Liver (tissue), 9 donors: ENCODE measurements around the gene PDLIM4. TPM values are rescaled to one million over a fixed set of nuclear protein-coding genes. Genes with fewer than 3 reads are reported as not detected.

Experiments used
- DNase-seq: peaks from one replicate; pipeline ENCODE4 v3.0.0-alpha.2; 2017; ENCODE audit warnings: low spot score
- H3K27ac ChIP-seq, 2 donors: one replicate each; pipeline ENCODE4 v1.7.0; 2013; ENCODE audit warnings: inconsistent platforms in 2 of 2, low read length in 2 of 2, control low read depth in 1 of 2, low read depth in 1 of 2, mild to moderate bottlenecking in 1 of 2
- H3K27me3 ChIP-seq, 4 donors: one replicate each; pipeline versions ENCODE4 v1.6.1 to v1.7.0; 2013; ENCODE audit warnings: low read length in 3 of 4, inconsistent platforms in 1 of 4, mild to moderate bottlenecking in 1 of 4, moderate library complexity in 1 of 4; ENCODE audit not compliant: control insufficient read depth in 4 of 4, insufficient read depth in 4 of 4
- H3K36me3 ChIP-seq, 4 donors: one replicate each; pipeline versions ENCODE4 v1.6.1 to v1.7.0; 2013; ENCODE audit warnings: low read length in 3 of 4, mild to moderate bottlenecking in 3 of 4, low read depth in 1 of 4, moderate library complexity in 1 of 4; ENCODE audit not compliant: control insufficient read depth in 4 of 4, insufficient read depth in 3 of 4
- H3K4me1 ChIP-seq, 4 donors: one replicate each; pipeline versions ENCODE4 v1.6.1 to v1.7.0; 2013; ENCODE audit warnings: low read length in 3 of 4, mild to moderate bottlenecking in 3 of 4, moderate library complexity in 1 of 4; ENCODE audit not compliant: control insufficient read depth in 4 of 4, insufficient read depth in 4 of 4
- H3K4me3 ChIP-seq, 3 donors: one replicate each; pipeline versions ENCODE4 v1.6.1 to v1.7.0; 2013; ENCODE audit warnings: low read length in 3 of 3, control low read depth in 1 of 3, low read depth in 1 of 3, mild to moderate bottlenecking in 1 of 3
- H3K9ac ChIP-seq, 2 donors: one replicate each; pipeline ENCODE4 v1.7.0; 2013; ENCODE audit warnings: low read length in 2 of 2, mild to moderate bottlenecking in 2 of 2, moderate library complexity in 2 of 2, control low read depth in 1 of 2, low read depth in 1 of 2
- H3K9me3 ChIP-seq, 4 donors: one replicate each; pipeline versions ENCODE4 v1.6.1 to v1.7.0; 2013; ENCODE audit warnings: low read length in 3 of 4; ENCODE audit not compliant: control insufficient read depth in 4 of 4
- ATF3 ChIP-seq: IDR thresholded peaks from 2 replicates; pipeline ENCODE4 v1.6.1; 2016; ENCODE audit warnings: antibody characterized with exemption
- CTCF ChIP-seq: fragments of 150-350 bp; IDR thresholded peaks from 2 replicates; pipeline ENCODE4 v1.5.1; 2017; ENCODE audit warnings: improper control_type of control experiment, low read depth, low read length; ENCODE audit not compliant: missing input control
- FOXA1 ChIP-seq: IDR thresholded peaks from 2 replicates; pipeline ENCODE4 v1.6.1; 2016; ENCODE audit warnings: antibody characterized with exemption
- FOXA2 ChIP-seq: IDR thresholded peaks from 2 replicates; pipeline ENCODE4 v1.6.1; 2016; ENCODE audit warnings: antibody characterized with exemption
- GABPA ChIP-seq, 2 donors: IDR thresholded peaks in 1 of 2; conservative IDR thresholded peaks in 1 of 2; 2 replicates each; pipeline ENCODE4 v1.6.1; 2016; ENCODE audit warnings: antibody characterized with exemption in 2 of 2, mild to moderate bottlenecking in 1 of 2, moderate library complexity in 1 of 2
- HNF4A ChIP-seq, 2 donors: conservative IDR thresholded peaks; 2 replicates each; pipeline ENCODE4 v1.6.1; 2016; ENCODE audit warnings: antibody characterized with exemption in 2 of 2, mild to moderate bottlenecking in 2 of 2
- HNF4G ChIP-seq: IDR thresholded peaks from 2 replicates; pipeline ENCODE4 v1.6.1; 2016; ENCODE audit warnings: antibody characterized with exemption
- JUND ChIP-seq, 2 donors: IDR thresholded peaks; 2 replicates each; pipeline ENCODE4 v1.6.1; 2016; ENCODE audit warnings: antibody characterized with exemption in 2 of 2
- MAX ChIP-seq: IDR thresholded peaks from 2 replicates; pipeline ENCODE4 v1.6.1; 2016; ENCODE audit warnings: antibody characterized with exemption
- NR2F2 ChIP-seq: IDR thresholded peaks from 2 replicates; pipeline ENCODE4 v1.6.1; 2016; ENCODE audit warnings: antibody characterized with exemption
- RAD21 ChIP-seq, 2 donors: IDR thresholded peaks; 2 replicates each; pipeline ENCODE4 v1.6.1; 2016; ENCODE audit warnings: antibody characterized with exemption in 2 of 2, mild to moderate bottlenecking in 2 of 2
- REST ChIP-seq: IDR thresholded peaks from 2 replicates; pipeline ENCODE4 v1.6.1; 2016; ENCODE audit warnings: antibody characterized with exemption, mild to moderate bottlenecking
- RXRA ChIP-seq, 2 donors: IDR thresholded peaks; 2 replicates each; pipeline ENCODE4 v1.6.1; 2017 to 2018; ENCODE audit warnings: antibody characterized with exemption in 2 of 2, mild to moderate bottlenecking in 1 of 2
- SP1 ChIP-seq: IDR thresholded peaks from 2 replicates; pipeline ENCODE4 v1.6.1; 2018; ENCODE audit warnings: antibody characterized with exemption, mild to moderate bottlenecking
- TAF1 ChIP-seq: conservative IDR thresholded peaks from 2 replicates; pipeline ENCODE4 v1.6.1; 2016; ENCODE audit warnings: antibody characterized with exemption, mild to moderate bottlenecking
- YY1 ChIP-seq: IDR thresholded peaks from 2 replicates; pipeline ENCODE4 v1.6.1; 2016; ENCODE audit warnings: antibody characterized with exemption, mild to moderate bottlenecking
- ZBTB33 ChIP-seq: IDR thresholded peaks from 2 replicates; pipeline ENCODE4 v1.6.1; 2016; ENCODE audit warnings: antibody characterized with exemption
- WGBS: extraction: QIAGEN DNeasy Blood & Tissue Kit; methylation state at CpG from one replicate; pipeline ENCODE4 v1.1.7; 2013; 5-methylcytosine and 5-hydroxymethylcytosine counted together
- polyA plus RNA-seq, 2 donors: library from polyadenylated mRNA; stranded (reverse) in 1 of 2; unstranded in 1 of 2; fragments of 200-250 nt in 1 of 2; fragments of >200 nt in 1 of 2; fragmentation: Nextera tagmentation in 1 of 2; extraction: Ambion mirVana in 1 of 2; gene quantifications; one replicate each; pipeline versions ENCODE4 v1.2.1 to v1.2.3, GENCODE V29; 2013 to 2015
- total RNA-seq, 2 donors: library from RNA; depleted of rRNA; stranded (reverse); fragments of >200 nt; gene quantifications; one replicate each; pipeline ENCODE4 v1.2.3, GENCODE V29; 2014
- donor health status: healthy.
- donor health status: healthy.
- donor health status: healthy.
- donor health status: healthy.
- donor health status: healthy.

Gene PDLIM4
- total and polyA plus RNA-seq, 4 donors, result 0.25 to 0.93 (median 0.65) TPM

GRCh38 chr5:132277971-132278853, 20.7 kb downstream of the PDLIM4 start:
- 77% methylated on average over 6 of the region's 6 CpGs for WGBS

GRCh38 chr5:132279801-132280200, 22.3 kb downstream of the PDLIM4 start:
- Histone ChIP-seq H3K36me3 (no peaks in the 10 kb centered on the region), H3K9ac (no peak overlapping the region), H3K27ac (no peak overlapping the region), H3K4me1 (peaks cover 0 to 5% (median 0%) of the 10 kb centered on the region in 4 donors), H3K27me3 (no peaks in the 10 kb centered on the region), H3K9me3 (no peaks in the 10 kb centered on the region), H3K4me3 (no peak overlapping the region)
- DNase-seq, result no peak
- no peak for TF ChIP-seq YY1
- no peak for TF ChIP-seq GABPA (IDR thresholded peaks at IDR 0.05 in 1 of 2, conservative IDR thresholded peaks at IDR 0.05 in 1 of 2)
- TF ChIP-seq ZBTB33, result no peak
- TF ChIP-seq ATF3, result no peak
- 95% methylated on average over 3 of the region's 3 CpGs for WGBS

More at GRCh38 chr5:132277971-132278853, 20.7 kb downstream of the PDLIM4 start:
- no peak for DNase-seq
- peaks cover 0 to 8% (median 0%) of the 10 kb centered on the region in 4 donors for H3K4me1 ChIP-seq
- no peak overlapping the region for H3K4me3 ChIP-seq
- no peak overlapping the region for H3K27ac ChIP-seq
- no peaks in the 10 kb centered on the region for H3K36me3 ChIP-seq
- no peaks in the 10 kb centered on the region for H3K9me3 ChIP-seq
- TF ChIP-seq GABPA (IDR thresholded peaks at IDR 0.05 in 1 of 2, conservative IDR thresholded peaks at IDR 0.05 in 1 of 2) (no peak), RXRA (IDR thresholded peaks at IDR 0.05) (peak; percentile 54 to 89), HNF4G (peak; percentile 61), HNF4A (conservative IDR thresholded peaks at IDR 0.05) (peak; percentile 88 to 94), MAX (no peak), SP1 (peak; percentile 54), RAD21 (IDR thresholded peaks at IDR 0.05) (no peak)
- no peaks in the 10 kb centered on the region for H3K27me3 ChIP-seq
- no peak overlapping the region for H3K9ac ChIP-seq

- 92% methylated on average over 5 of the region's 5 CpGs for WGBS
- no peaks in the 10 kb centered on the region for H3K36me3 ChIP-seq
- no peaks in the 10 kb centered on the region for H3K27me3 ChIP-seq
- H3K9ac ChIP-seq, result no peak overlapping the region
- H3K4me1 ChIP-seq, result peaks cover 0 to 5% (median 0%) of the 10 kb centered on the region in 4 donors
- H3K4me3 ChIP-seq, result no peak overlapping the region
- H3K9me3 ChIP-seq, result no peaks in the 10 kb centered on the region
- no peak overlapping the region for H3K27ac ChIP-seq
- no peak for DNase-seq
- no peak for TF ChIP-seq FOXA1
- no peak for TF ChIP-seq NR2F2
- TF ChIP-seq RAD21 (IDR thresholded peaks at IDR 0.05), result no peak
- no peak for TF ChIP-seq FOXA2
- no peak for TF ChIP-seq YY1
- no peak for TF ChIP-seq TAF1
- no peak for TF ChIP-seq ATF3
- no peak for TF ChIP-seq REST
- TF ChIP-seq JUND (IDR thresholded peaks at IDR 0.05), result no peak
- no peak for TF ChIP-seq MAX
- TF ChIP-seq CTCF, result no peak
Observed at GRCh38 chr5:132280371-132281240, 23.1 kb downstream of the PDLIM4 start.
